22Rv1 (cell line): ENCODE measurements around the gene POC1B.

Experiments
- ZFX ChIP-seq: fragments of 450-650 bp; IDR thresholded peaks from 2 replicates; pipeline ENCODE4 v1.6.1; 2017; ENCODE audit warnings: antibody characterized with exemption, borderline replicate concordance
- TF ChIP-seq, protein P1 (sequence below): fragments of 450-650 bp; IDR thresholded peaks from 2 replicates; pipeline ENCODE4 v1.5.1; 2017; ENCODE audit warnings: mild to moderate bottlenecking

DNA sequence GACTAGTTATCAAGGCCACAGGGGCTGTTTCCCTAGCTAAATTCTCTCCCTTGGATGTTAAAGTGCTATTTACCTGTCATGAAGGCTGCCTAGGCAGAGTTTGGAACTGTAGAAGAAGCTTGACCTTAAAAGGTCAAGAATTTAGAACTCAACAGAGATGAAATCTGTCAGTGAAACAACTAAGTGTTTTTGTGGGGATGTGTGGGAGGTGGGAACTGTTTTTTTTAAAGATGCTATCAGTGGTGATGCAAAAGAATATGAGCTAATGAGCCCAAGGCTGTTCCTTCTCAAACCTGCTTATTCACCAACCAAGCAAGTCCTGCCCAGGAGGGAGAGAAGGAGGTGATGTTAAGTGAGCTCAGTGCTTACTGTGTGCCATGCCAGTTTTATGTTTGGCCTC, 40.8 kb upstream of the POC1B start:
- TF ChIP-seq, protein P1, sequence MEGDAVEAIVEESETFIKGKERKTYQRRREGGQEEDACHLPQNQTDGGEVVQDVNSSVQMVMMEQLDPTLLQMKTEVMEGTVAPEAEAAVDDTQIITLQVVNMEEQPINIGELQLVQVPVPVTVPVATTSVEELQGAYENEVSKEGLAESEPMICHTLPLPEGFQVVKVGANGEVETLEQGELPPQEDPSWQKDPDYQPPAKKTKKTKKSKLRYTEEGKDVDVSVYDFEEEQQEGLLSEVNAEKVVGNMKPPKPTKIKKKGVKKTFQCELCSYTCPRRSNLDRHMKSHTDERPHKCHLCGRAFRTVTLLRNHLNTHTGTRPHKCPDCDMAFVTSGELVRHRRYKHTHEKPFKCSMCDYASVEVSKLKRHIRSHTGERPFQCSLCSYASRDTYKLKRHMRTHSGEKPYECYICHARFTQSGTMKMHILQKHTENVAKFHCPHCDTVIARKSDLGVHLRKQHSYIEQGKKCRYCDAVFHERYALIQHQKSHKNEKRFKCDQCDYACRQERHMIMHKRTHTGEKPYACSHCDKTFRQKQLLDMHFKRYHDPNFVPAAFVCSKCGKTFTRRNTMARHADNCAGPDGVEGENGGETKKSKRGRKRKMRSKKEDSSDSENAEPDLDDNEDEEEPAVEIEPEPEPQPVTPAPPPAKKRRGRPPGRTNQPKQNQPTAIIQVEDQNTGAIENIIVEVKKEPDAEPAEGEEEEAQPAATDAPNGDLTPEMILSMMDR = no peak
- no peak for TF ChIP-seq ZFX
